H1 (cell line): ENCODE measurements around the gene ZC3HAV1. TPM values are rescaled to one million over a fixed set of nuclear protein-coding genes. Genes with fewer than 3 reads are reported as not detected.

ENCODE experiments used
- ASH2L ChIP-seq: fragments of 200-600, 300-600 bp; sonication (generic); IDR thresholded peaks from one replicate; pipeline ENCODE4 v1.7.1; 2017; ENCODE audit warnings: low read length
- CHD7 ChIP-seq: fragments of 300-600 bp; sonication (generic); IDR thresholded peaks from 2 replicates; pipeline ENCODE4 v1.7.1; 2012; ENCODE audit warnings: low read length, moderate library complexity, mild to moderate bottlenecking, inconsistent platforms; ENCODE audit not compliant: insufficient replicate concordance
- SP2 ChIP-seq: IDR thresholded peaks from 2 replicates; pipeline ENCODE4 v1.6.1; 2012; ENCODE audit warnings: mild to moderate bottlenecking, low read length, inconsistent platforms
- YY1 ChIP-seq: IDR thresholded peaks from 2 replicates; pipeline ENCODE4 v1.6.1; 2011; ENCODE audit warnings: low read depth, mild to moderate bottlenecking, low read length
- polyA plus RNA-seq, 7 experiments: library from polyadenylated mRNA; depleted of rRNA in 3 of 7; stranded (reverse) in 5 of 7; unstranded in 2 of 7; fragments of >200 nt in 5 of 7; fragments of 200-250 nt in 2 of 7; gene quantifications; 1 replicate in 5 of 7; 2 replicates in 1 of 7; 4 replicates in 1 of 7; pipeline versions ENCODE4 v1.2.1 to v1.2.3, GENCODE V29; 2011 to 2013; ENCODE audit warnings: missing spikeins in 2 of 7, mixed read lengths in 2 of 7
- total RNA-seq: library from RNA; stranded (reverse); fragmentation: NEBNext Ultra II Directional; extraction: Animal tissue kit (Norgen Biotek cat#: 25700); gene quantifications from 2 replicates; pipeline ENCODE4 v1.2.1, GENCODE V29; 2021

Gene ZC3HAV1
- total and polyA plus RNA-seq, 2 of the 8 experiments (the other 6 are each of a cell fraction or from before 2014, with no cell fraction given) = 22.5 to 43.4 TPM

DNA sequence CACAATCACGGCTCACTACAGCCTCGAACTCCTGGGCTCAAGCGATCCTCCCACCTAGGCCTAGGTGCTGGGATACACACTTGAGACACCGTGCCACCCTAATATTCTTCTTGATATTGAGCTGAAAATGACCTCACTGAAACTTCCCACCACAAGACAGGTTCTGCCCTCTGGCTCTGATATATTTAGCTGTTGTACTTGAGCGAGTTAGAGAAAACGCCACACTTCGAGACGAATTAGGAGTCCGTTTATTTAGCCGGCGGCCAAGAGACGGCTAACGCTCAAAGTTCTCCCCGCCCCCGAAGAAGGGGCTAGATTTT, 17.9 kb downstream of the ZC3HAV1 start (continued):
- TF ChIP-seq CHD7 (no peak), SP2 (no peak), YY1 (no peak), ASH2L (no peak)
